Measurements from ENCODE around the gene TBC1D2. TPM values are rescaled to one million over a fixed set of nuclear protein-coding genes. Genes with fewer than 3 reads are reported as not detected.

The TBC1D2 gene
- total and polyA plus RNA-seq, 2 donors (not counting 1 experiment from before 2014, with no cell fraction given): 7.5 to 24.9 TPM

- peak overlapping the region; percentile 84 for H3K4me2 ChIP-seq (ENCODE audit: extremely low read depth, insufficient read depth, low read length)
- H3K36me3 ChIP-seq (ENCODE audit: control insufficient read depth, insufficient read depth, low read length): peaks cover 3% of the 10 kb centered on the region
- no peaks in the 10 kb centered on the region for H3K27me3 ChIP-seq (ENCODE audit: control insufficient read depth, insufficient read depth, low read length)
- no peaks in the 10 kb centered on the region for H3K9me3 ChIP-seq (ENCODE audit: control insufficient read depth, insufficient read depth, low read depth, low read length)
- no peak for TF ChIP-seq CTCF (conservative IDR thresholded peaks at IDR 0.05 in 1 of 2, IDR thresholded peaks at IDR 0.05 in 1 of 2; ENCODE audit: low read depth in 1 of 2, low read length in 2 of 2)
- no peak for TF ChIP-seq EZH2 (IDR thresholded peaks at IDR 0.05; ENCODE audit: low read length, missing control alignments)
- H3K27ac ChIP-seq (ENCODE audit: insufficient read depth, low read length): peak overlapping the region; percentile 92
- peaks cover 30% of the 10 kb centered on the region for H3K79me2 ChIP-seq (ENCODE audit: control insufficient read depth, insufficient read depth, low read length)
- peak overlapping the region; percentile 74 to 92 (median 82) for H3K4me3 ChIP-seq (replicated peaks in 1 of 4; ENCODE audit: control extremely low read depth in 1 of 4, insufficient read depth in 1 of 4, low read depth in 3 of 4, low read length in 4 of 4)
- no peaks in the 10 kb centered on the region for H4K20me1 ChIP-seq (ENCODE audit: control insufficient read depth, extremely low read depth, insufficient read depth, low read length)
- no peak for DNase-seq (ENCODE audit: low read depth in 2 of 2)
- no peak overlapping the region for H3K9ac ChIP-seq (ENCODE audit: insufficient read depth, low read length)
- peaks cover 26% of the 10 kb centered on the region for H3K4me1 ChIP-seq (ENCODE audit: control insufficient read depth, extremely low read depth, insufficient read depth, low read length)
- no peak overlapping the region for H2AFZ ChIP-seq (ENCODE audit: low read length)
Measured at GRCh38 chr9:98254228-98255060, 1.0 kb downstream of the TBC1D2 start.

GRCh38 chr9:98253565-98253964 is 1.9 kb downstream of the TBC1D2 start:
- Histone ChIP-seq H3K27ac (ENCODE audit: insufficient read depth, low read length) (peak overlapping the region; percentile 2), H3K4me1 (ENCODE audit: control insufficient read depth, extremely low read depth, insufficient read depth, low read length) (peaks cover 30% of the 10 kb centered on the region)
- no peak for DNase-seq (ENCODE audit: low read depth in 2 of 2)

More at GRCh38 chr9:98253565-98253964, 1.9 kb downstream of the TBC1D2 start:
- Histone ChIP-seq H2AFZ (ENCODE audit: low read length) (no peak overlapping the region), H3K27me3 (ENCODE audit: control insufficient read depth, insufficient read depth, low read length) (no peaks in the 10 kb centered on the region), H3K9me3 (ENCODE audit: control insufficient read depth, insufficient read depth, low read depth, low read length) (no peaks in the 10 kb centered on the region), H3K36me3 (ENCODE audit: control insufficient read depth, insufficient read depth, low read length) (peaks cover 3% of the 10 kb centered on the region), H3K4me3 (replicated peaks in 1 of 4; ENCODE audit: control extremely low read depth in 1 of 4, insufficient read depth in 1 of 4, low read depth in 3 of 4, low read length in 4 of 4) (peak overlapping the region; percentile 7 to 92 (median 46)), H3K9ac (ENCODE audit: insufficient read depth, low read length) (no peak overlapping the region), H3K79me2 (ENCODE audit: control insufficient read depth, insufficient read depth, low read length) (peaks cover 30% of the 10 kb centered on the region), H3K4me2 (ENCODE audit: extremely low read depth, insufficient read depth, low read length) (peak overlapping the region; percentile 84), H4K20me1 (ENCODE audit: control insufficient read depth, extremely low read depth, insufficient read depth, low read length) (no peaks in the 10 kb centered on the region)
- TF ChIP-seq CTCF (conservative IDR thresholded peaks at IDR 0.05 in 1 of 2, IDR thresholded peaks at IDR 0.05 in 1 of 2; ENCODE audit: low read depth in 1 of 2, low read length in 2 of 2) (no peak), EZH2 (IDR thresholded peaks at IDR 0.05; ENCODE audit: low read length, missing control alignments) (no peak)

Data from fibroblast of lung (primary cell).